ENCODE data around the gene ARHGEF10L. TPM values are rescaled to one million over a fixed set of nuclear protein-coding genes. Genes with fewer than 3 reads are reported as not detected.

ARHGEF10L gene
- total RNA-seq, 1 donor from 2014 or later = 20.3 TPM

DNA sequence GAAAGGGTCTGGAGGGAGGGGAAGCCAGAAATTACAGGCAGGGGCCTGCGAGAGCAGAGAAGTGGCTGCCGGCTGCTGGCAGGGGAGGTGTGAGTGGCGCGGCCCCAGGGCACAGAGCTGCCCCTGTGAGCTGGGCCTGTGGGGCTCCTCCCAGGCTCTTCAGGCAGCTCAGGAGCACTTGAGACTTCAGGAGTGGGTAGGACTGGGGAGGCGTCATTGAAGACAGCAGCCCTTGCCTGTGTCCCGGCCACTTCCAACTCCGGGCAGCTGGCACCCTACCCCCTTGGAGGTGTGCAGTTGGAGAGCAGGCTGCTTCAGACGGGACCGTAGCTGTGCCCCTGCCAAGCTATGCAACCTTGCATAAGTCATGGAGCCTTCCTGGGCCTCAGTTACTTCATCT lies 128.1 kb downstream of the ARHGEF10L start:
- H3K27me3 Mint-ChIP-seq (ENCODE audit: insufficient read depth, low read depth) = peaks cover 2% of the 10 kb centered on the region
- Histone ChIP-seq H3K4me1 (peaks cover 18% of the 10 kb centered on the region), H3K9ac (no peak overlapping the region), H3K4me3 (no peak overlapping the region), H3K9me3 (ENCODE audit: low read depth) (no peaks in the 10 kb centered on the region), H3K36me3 (no peaks in the 10 kb centered on the region), H3F3A (ENCODE audit: low read depth) (peaks cover 5% of the 10 kb centered on the region), H4K20me1 (ENCODE audit: low read depth) (peaks cover 18% of the 10 kb centered on the region), H3K27ac (no peak overlapping the region), H3K79me2 (ENCODE audit: low read depth) (no peaks in the 10 kb centered on the region), H2AFZ (replicated peaks) (no peak overlapping the region), H3K27me3 (no peaks in the 10 kb centered on the region), H3K4me2 (no peak overlapping the region)
- H3K27ac Mint-ChIP-seq = peak overlapping the region; percentile 95
- no peak overlapping the region for H3K4me3 Mint-ChIP-seq
- peaks cover 12% of the 10 kb centered on the region for H3K36me3 Mint-ChIP-seq
- TF ChIP-seq, protein P1, sequence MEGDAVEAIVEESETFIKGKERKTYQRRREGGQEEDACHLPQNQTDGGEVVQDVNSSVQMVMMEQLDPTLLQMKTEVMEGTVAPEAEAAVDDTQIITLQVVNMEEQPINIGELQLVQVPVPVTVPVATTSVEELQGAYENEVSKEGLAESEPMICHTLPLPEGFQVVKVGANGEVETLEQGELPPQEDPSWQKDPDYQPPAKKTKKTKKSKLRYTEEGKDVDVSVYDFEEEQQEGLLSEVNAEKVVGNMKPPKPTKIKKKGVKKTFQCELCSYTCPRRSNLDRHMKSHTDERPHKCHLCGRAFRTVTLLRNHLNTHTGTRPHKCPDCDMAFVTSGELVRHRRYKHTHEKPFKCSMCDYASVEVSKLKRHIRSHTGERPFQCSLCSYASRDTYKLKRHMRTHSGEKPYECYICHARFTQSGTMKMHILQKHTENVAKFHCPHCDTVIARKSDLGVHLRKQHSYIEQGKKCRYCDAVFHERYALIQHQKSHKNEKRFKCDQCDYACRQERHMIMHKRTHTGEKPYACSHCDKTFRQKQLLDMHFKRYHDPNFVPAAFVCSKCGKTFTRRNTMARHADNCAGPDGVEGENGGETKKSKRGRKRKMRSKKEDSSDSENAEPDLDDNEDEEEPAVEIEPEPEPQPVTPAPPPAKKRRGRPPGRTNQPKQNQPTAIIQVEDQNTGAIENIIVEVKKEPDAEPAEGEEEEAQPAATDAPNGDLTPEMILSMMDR (IDR thresholded peaks at IDR 0.05) = no peak
- TF ChIP-seq EZH2phosphoT487 (IDR thresholded peaks at IDR 0.05) (no peak), EZH2 (IDR thresholded peaks at IDR 0.05) (no peak)
- no peak for DNase-seq (ENCODE audit: low spot score)
- peaks cover 45% of the 10 kb centered on the region for H3K4me1 Mint-ChIP-seq
- H3K9me3 Mint-ChIP-seq = no peaks in the 10 kb centered on the region

DNA sequence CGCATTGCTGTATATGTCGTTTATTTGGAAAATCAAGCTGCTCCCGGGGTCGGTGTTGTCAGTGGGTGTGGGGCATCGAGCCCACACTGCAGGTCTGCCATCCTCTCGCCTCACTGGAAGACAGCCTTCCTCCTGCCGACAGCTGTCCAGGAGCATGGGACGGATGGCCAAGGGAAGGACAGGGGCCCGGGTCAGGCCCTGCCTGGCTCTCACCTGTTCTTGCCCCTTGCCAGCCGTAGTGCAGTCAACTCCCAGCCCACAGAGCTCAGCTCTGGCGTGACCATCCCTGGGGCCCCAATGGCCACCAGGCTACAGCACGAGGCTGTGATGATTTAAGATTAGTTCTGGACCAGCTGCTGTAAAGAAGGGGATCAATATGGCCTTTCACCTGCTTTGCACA lies 128.7 kb downstream of the ARHGEF10L start:
- peaks cover 5% of the 10 kb centered on the region for H3F3A ChIP-seq (ENCODE audit: low read depth)
- Mint-ChIP-seq H3K9me3 (no peaks in the 10 kb centered on the region), H3K4me1 (peaks cover 51% of the 10 kb centered on the region), H3K27me3 (ENCODE audit: insufficient read depth, low read depth) (peaks cover 2% of the 10 kb centered on the region), H3K36me3 (peaks cover 14% of the 10 kb centered on the region), H3K4me3 (peak overlapping the region; percentile 27), H3K27ac (peak overlapping the region; percentile 95)
- no peaks in the 10 kb centered on the region for H3K36me3 ChIP-seq
- H3K27ac ChIP-seq = peak overlapping the region; percentile 63
- TF ChIP-seq EZH2phosphoT487 (IDR thresholded peaks at IDR 0.05) (no peak), EZH2 (IDR thresholded peaks at IDR 0.05) (no peak)
- TF ChIP-seq, protein P1 (IDR thresholded peaks at IDR 0.05) = no peak
- H3K4me3 ChIP-seq = no peak overlapping the region
- H3K4me1 ChIP-seq = peaks cover 24% of the 10 kb centered on the region
- no peak overlapping the region for H3K9ac ChIP-seq
- no peaks in the 10 kb centered on the region for H3K79me2 ChIP-seq (ENCODE audit: low read depth)
- H2AFZ ChIP-seq (replicated peaks) = no peak overlapping the region
- no peaks in the 10 kb centered on the region for H3K27me3 ChIP-seq
- peaks cover 23% of the 10 kb centered on the region for H4K20me1 ChIP-seq (ENCODE audit: low read depth)
- H3K4me2 ChIP-seq = no peak overlapping the region
- no peaks in the 10 kb centered on the region for H3K9me3 ChIP-seq (ENCODE audit: low read depth)
- DNase-seq (ENCODE audit: low spot score) = no peak

DNA sequence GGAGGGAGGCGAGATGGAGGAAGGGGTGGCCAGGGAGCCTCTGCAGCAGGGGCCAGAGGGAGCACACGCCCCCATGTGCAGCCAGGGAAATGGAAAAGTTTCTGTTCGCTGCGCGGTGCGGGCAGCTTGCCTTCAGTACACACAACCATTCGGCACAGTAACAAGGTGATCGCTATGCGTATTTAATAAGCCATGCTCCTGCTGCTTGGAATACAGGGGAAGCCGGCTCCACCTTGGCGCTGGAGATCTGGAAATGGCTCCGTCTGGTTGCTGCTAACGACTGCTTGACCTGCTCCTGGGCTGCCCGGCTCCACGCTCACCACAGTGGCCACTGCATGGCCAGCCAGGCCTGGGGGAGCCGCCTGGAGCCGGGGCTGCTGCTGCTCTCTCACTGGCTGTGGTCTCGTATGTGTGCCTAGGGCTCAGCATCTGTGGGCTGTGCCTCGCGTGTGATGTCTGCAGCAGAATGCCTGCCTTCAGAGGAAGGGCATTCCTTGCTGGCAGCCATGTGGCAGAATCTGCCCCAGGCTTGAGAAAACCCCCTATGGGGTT lies 129.2 kb downstream of the ARHGEF10L start:
- no peaks in the 10 kb centered on the region for H3K27me3 ChIP-seq
- H3K27ac ChIP-seq = peak overlapping the region; percentile 63
- H3K27ac Mint-ChIP-seq = peak overlapping the region; percentile 95
- no peak overlapping the region for H3K9ac ChIP-seq
- no peak overlapping the region for H2AFZ ChIP-seq (replicated peaks)
- peaks cover 14% of the 10 kb centered on the region for H3K36me3 Mint-ChIP-seq
- peaks cover 56% of the 10 kb centered on the region for H3K4me1 Mint-ChIP-seq
- no peaks in the 10 kb centered on the region for H3K36me3 ChIP-seq
- H3K4me3 Mint-ChIP-seq = no peak overlapping the region
- peaks cover 2% of the 10 kb centered on the region for H3K27me3 Mint-ChIP-seq (ENCODE audit: insufficient read depth, low read depth)
- H3K4me3 ChIP-seq = no peak overlapping the region
- TF ChIP-seq, protein P1 (IDR thresholded peaks at IDR 0.05) = no peak
- TF ChIP-seq EZH2 (IDR thresholded peaks at IDR 0.05) = no peak
- no peak for TF ChIP-seq EZH2phosphoT487 (IDR thresholded peaks at IDR 0.05)
- H3F3A ChIP-seq (ENCODE audit: low read depth) = peaks cover 5% of the 10 kb centered on the region
- H4K20me1 ChIP-seq (ENCODE audit: low read depth) = peaks cover 28% of the 10 kb centered on the region
- H3K4me2 ChIP-seq = no peak overlapping the region
- DNase-seq (ENCODE audit: low spot score) = peak; percentile 27
- H3K9me3 ChIP-seq (ENCODE audit: low read depth) = no peaks in the 10 kb centered on the region
- peaks cover 28% of the 10 kb centered on the region for H3K4me1 ChIP-seq
- H3K79me2 ChIP-seq (ENCODE audit: low read depth) = no peaks in the 10 kb centered on the region
- no peaks in the 10 kb centered on the region for H3K9me3 Mint-ChIP-seq

All from neural progenitor cell (in vitro differentiated cells).